Fibroblast of lung (primary cell): ENCODE measurements around the gene PIGK.

Source experiments
- CTCF ChIP-seq, 2 donors: IDR thresholded peaks in 1 of 2; conservative IDR thresholded peaks in 1 of 2; 1 replicate in 1 of 2; 2 replicates in 1 of 2; pipeline ENCODE4 v1.5.1; 2011 to 2012; ENCODE audit warnings: low read length in 2 of 2, control low read depth in 1 of 2, inconsistent platforms in 1 of 2, low read depth in 1 of 2, mild to moderate bottlenecking in 1 of 2
- EZH2 ChIP-seq: IDR thresholded peaks from 2 replicates; pipeline ENCODE4 v1.5.1; 2012; ENCODE audit warnings: low read length, control low read depth, mild to moderate bottlenecking; ENCODE audit errors: missing control alignments

- no peak for TF ChIP-seq CTCF (conservative IDR thresholded peaks at IDR 0.05 in 1 of 2, IDR thresholded peaks at IDR 0.05 in 1 of 2; ENCODE audit: low read depth in 1 of 2, low read length in 2 of 2)
- TF ChIP-seq EZH2 = no peak
Measured at GRCh38 chr1:77065693-77066342, 153.4 kb downstream of the PIGK start.
